ENCODE data around the gene NPC2.

DNA sequence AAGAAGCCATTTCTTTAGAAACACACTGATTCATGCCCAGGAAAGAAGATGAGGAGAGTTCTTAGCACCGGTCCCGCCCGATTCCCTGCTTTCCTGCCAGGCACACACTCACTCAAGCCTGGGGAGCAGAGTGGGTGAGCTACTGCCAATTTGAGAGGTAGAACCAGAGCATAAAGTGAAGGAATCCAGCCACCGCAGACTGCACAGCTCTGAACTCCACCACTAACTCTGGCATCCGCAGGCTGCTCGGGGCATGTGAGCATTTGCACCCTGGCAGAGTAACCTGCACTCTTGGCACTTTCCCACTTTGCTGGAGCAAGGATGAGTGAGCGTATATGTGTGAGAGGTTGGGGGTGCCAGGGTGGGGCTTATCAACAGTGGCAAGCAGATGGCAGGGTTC lies 63.1 kb downstream of the NPC2 start:
- TF ChIP-seq, protein P1, sequence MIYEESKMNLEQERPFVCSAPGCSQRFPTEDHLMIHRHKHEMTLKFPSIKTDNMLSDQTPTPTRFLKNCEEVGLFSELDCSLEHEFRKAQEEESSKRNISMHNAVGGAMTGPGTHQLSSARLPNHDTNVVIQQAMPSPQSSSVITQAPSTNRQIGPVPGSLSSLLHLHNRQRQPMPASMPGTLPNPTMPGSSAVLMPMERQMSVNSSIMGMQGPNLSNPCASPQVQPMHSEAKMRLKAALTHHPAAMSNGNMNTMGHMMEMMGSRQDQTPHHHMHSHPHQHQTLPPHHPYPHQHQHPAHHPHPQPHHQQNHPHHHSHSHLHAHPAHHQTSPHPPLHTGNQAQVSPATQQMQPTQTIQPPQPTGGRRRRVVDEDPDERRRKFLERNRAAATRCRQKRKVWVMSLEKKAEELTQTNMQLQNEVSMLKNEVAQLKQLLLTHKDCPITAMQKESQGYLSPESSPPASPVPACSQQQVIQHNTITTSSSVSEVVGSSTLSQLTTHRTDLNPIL (CRISPR knock-in tag; IDR thresholded peaks at IDR 0.05; ENCODE audit: low read depth): no peak
- no peak for TF ChIP-seq ZFP30 (CRISPR knock-in tag; IDR thresholded peaks at IDR 0.05)
- TF ChIP-seq, protein P2, sequence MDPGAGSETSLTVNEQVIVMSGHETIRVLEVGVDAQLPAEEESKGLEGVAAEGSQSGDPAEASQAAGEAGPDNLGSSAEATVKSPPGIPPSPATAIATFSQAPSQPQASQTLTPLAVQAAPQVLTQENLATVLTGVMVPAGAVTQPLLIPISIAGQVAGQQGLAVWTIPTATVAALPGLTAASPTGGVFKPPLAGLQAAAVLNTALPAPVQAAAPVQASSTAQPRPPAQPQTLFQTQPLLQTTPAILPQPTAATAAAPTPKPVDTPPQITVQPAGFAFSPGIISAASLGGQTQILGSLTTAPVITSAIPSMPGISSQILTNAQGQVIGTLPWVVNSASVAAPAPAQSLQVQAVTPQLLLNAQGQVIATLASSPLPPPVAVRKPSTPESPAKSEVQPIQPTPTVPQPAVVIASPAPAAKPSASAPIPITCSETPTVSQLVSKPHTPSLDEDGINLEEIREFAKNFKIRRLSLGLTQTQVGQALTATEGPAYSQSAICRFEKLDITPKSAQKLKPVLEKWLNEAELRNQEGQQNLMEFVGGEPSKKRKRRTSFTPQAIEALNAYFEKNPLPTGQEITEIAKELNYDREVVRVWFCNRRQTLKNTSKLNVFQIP (CRISPR knock-in tag; IDR thresholded peaks at IDR 0.05; ENCODE audit: borderline replicate concordance, low read depth): no peak
- no peak for TF ChIP-seq CSDC2 (CRISPR knock-in tag; IDR thresholded peaks at IDR 0.05)

Data from SK-N-SH treated with all-trans-retinoic acid at 6 μM for 48 hours (cell line).